Lower leg skin (tissue), 4 donors: ENCODE results near the gene ABCA3. TPM values are rescaled to one million over a fixed set of nuclear protein-coding genes. Genes with fewer than 3 reads are reported as not detected.

Experiments used
- DNase-seq, 2 donors: peaks; one replicate each; pipeline ENCODE4 v3.0.0-alpha.2; 2019; ENCODE audit warnings: low spot score in 2 of 2
- H3K4me3 ChIP-seq: fragments of 200-600 bp; sonication (generic); 2 replicates; pipeline ENCODE4 v1.5.1; 2017; ENCODE audit warnings: mild to moderate bottlenecking, low read depth; ENCODE audit not compliant: poor library complexity, severe bottlenecking
- POLR2A ChIP-seq, 2 donors: fragments of 450-650 bp; IDR thresholded peaks; one replicate each; pipeline ENCODE4 v1.6.1; 2016 to 2017; ENCODE audit warnings: antibody characterized with exemption in 2 of 2, mild to moderate bottlenecking in 1 of 2, moderate library complexity in 1 of 2
- WGBS, 2 donors: methylation state at CpG; one replicate each; pipeline ENCODE4 v1.1.5; 2018; 5-methylcytosine and 5-hydroxymethylcytosine counted together
- intact Hi-C: fragments of 100-400 bp; cut with DNase I; formaldehyde crosslinking; loops from one replicate; pipeline ENCODE4 v1.15.0; 2023; ENCODE audit warnings: low total_unique reads
- total RNA-seq, 4 donors: library from RNA; depleted of rRNA; stranded (reverse); fragments of >200 nt; gene quantifications; one replicate each; pipeline ENCODE4 v1.1.0, GENCODE V29; 2016
- TF ChIP-seq, protein P1 (sequence below), 3 donors: fragments of 450-650 bp; IDR thresholded peaks; one replicate each; pipeline ENCODE4 v1.5.1; 2016; ENCODE audit warnings: antibody characterized with exemption in 3 of 3, mild to moderate bottlenecking in 3 of 3, moderate library complexity in 2 of 3

Gene ABCA3
- total RNA-seq, 4 donors from 2014 or later: 5.4 to 10.3 (median 9.5) TPM

DNA sequence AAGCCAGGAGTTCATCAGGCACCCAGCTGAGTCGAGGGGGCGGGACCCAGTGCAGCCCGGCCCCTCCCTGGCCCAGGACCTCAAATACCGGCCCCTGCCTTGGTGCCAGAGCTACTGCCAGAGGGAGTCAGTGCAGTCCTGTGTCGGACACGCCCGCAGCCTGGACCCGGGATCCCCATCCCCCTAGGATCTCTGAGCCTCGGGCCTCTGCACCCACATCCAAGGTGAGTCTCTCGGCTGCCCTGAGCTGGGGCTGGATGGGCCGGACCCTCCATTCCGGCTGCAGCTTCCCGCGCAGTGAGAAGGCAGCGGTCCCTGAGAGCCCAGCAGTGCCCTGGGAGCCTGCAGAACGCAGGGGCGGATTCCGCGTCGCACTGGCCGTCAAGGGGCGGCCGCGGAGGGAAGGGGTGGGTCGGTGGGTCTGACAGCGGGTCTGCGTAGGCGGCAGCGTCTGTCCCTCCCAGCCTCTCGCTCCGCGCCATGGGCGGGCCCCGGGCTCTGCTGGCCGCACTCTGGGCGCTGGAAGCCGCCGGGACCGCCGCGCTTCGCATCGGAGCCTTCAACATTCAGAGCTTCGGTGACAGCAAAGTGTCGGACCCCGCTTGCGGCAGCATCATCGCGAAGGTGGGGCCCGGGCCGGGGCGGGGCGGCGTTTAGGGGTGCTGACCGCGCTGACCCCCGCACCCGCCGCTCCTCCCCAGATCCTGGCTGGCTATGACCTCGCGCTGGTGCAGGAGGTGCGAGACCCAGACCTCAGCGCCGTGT lies 104.0 kb downstream of the ABCA3 start, which contains the start of gene DNASE1L2:
DNASE1L2 (plus strand) TSS at position 108 of the 765 bp plus-strand sequence; CDS start at position 481, 373 bp downstream.
- no peak for TF ChIP-seq POLR2A (IDR thresholded peaks at IDR 0.05)
- TF ChIP-seq, protein P1, sequence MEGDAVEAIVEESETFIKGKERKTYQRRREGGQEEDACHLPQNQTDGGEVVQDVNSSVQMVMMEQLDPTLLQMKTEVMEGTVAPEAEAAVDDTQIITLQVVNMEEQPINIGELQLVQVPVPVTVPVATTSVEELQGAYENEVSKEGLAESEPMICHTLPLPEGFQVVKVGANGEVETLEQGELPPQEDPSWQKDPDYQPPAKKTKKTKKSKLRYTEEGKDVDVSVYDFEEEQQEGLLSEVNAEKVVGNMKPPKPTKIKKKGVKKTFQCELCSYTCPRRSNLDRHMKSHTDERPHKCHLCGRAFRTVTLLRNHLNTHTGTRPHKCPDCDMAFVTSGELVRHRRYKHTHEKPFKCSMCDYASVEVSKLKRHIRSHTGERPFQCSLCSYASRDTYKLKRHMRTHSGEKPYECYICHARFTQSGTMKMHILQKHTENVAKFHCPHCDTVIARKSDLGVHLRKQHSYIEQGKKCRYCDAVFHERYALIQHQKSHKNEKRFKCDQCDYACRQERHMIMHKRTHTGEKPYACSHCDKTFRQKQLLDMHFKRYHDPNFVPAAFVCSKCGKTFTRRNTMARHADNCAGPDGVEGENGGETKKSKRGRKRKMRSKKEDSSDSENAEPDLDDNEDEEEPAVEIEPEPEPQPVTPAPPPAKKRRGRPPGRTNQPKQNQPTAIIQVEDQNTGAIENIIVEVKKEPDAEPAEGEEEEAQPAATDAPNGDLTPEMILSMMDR (IDR thresholded peaks at IDR 0.05): no peak
- intact Hi-C loops: loop anchor here (10.0 kb wide), 1 partner anchor 268 kb away; no protein-coding TSS in a partner anchor
- no peak for DNase-seq
- H3K4me3 ChIP-seq: no peak within 1 kb of the TSS
- 0 to 1% methylated on average over 15 to 31 of the region's 64 CpGs for WGBS, 2 donors

DNA sequence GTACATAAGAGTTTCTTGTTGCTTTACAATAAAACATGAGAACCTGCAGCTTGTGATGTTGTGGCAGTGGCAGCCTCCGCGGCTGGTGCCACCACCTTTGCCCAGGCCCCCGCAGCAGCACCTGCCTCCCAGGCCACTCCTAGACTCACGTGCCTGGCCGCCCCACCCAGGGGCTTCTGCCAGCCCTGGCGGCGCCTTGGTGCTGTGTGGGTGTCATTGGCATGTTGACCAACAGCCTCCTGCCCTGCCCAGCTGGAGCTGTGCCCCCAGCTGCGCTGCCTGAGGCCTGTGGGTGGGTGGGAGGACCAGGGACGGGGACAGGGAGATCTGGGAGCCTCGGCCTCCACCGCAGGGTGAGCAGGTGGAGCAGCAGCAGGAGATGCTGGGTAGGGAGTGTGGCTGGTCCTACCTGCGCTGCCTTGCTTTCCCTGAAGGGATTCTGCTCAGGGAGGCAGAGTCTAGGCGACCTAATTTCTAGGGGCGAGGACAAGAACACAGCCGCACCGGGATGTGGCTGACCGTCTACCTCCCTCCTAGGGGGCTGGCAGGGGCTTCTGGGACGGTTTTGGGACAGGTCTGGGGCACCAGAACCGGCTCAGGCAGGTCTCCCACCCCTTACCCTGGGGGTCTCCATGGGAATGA lies 104.7 kb downstream of the ABCA3 start:
- WGBS, 2 donors: 41 to 46% methylated on average over 9 to 19 of the region's 19 CpGs
- intact Hi-C loops: loop anchor here (10.0 kb wide), 1 partner anchor 269 kb away; no protein-coding TSS in a partner anchor
- DNase-seq: no peak
- no peak overlapping the region for H3K4me3 ChIP-seq
- TF ChIP-seq, protein P1 (IDR thresholded peaks at IDR 0.05): no peak
- no peak for TF ChIP-seq POLR2A (IDR thresholded peaks at IDR 0.05)

DNA sequence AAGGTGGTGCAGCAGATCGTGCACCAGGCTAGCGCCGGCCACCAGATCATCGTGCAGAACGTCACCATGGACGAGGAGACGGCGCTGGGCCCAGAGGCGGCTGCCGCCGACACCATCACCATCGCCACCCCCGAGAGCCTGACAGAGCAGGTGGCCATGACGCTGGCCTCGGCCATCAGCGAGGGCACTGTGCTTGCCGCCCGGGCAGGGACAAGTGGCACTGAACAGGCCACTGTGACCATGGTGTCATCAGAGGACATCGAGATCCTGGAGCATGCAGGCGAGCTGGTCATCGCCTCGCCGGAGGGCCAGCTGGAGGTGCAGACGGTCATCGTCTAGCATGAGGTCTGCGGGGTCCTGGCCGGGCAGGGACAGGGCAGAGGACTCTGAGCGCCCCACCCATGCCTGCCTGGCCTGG lies 105.3 kb downstream of the ABCA3 start:
- DNase-seq: no peak
- no peak for TF ChIP-seq POLR2A (IDR thresholded peaks at IDR 0.05)
- TF ChIP-seq, protein P1 (IDR thresholded peaks at IDR 0.05): no peak
- 88 to 95% methylated on average over 16 to 26 of the region's 28 CpGs for WGBS, 2 donors
- no peak overlapping the region for H3K4me3 ChIP-seq
- intact Hi-C loops: loop anchor here (10.0 kb wide), 1 partner anchor 270 kb away; no protein-coding TSS in a partner anchor

DNA sequence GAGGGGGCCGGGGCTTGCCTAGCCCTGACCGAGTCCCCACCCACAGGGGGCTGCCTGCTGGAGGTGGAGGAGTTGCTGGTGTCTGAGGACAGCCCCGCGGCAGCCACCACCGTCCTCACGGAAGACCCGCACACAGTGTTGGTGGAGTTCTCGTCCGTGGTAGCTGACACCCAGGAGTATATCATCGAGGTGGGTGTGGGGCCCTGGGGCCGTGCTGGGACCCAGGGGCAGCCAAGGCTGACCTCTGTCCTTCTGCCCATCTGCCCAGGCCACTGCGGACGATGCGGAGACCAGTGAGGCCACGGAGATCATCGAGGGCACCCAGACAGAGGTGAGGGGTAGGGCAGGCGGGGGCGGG lies 105.7 kb downstream of the ABCA3 start:
- intact Hi-C loops: loop anchor here (10.0 kb wide), 1 partner anchor 270 kb away; no protein-coding TSS in a partner anchor
- H3K4me3 ChIP-seq: no peak overlapping the region
- WGBS, 2 donors: 92 to 94% methylated on average over 15 to 18 of the region's 18 CpGs
- DNase-seq: no peak
- no peak for TF ChIP-seq POLR2A (IDR thresholded peaks at IDR 0.05)
- TF ChIP-seq, protein P1 (IDR thresholded peaks at IDR 0.05): no peak

DNA sequence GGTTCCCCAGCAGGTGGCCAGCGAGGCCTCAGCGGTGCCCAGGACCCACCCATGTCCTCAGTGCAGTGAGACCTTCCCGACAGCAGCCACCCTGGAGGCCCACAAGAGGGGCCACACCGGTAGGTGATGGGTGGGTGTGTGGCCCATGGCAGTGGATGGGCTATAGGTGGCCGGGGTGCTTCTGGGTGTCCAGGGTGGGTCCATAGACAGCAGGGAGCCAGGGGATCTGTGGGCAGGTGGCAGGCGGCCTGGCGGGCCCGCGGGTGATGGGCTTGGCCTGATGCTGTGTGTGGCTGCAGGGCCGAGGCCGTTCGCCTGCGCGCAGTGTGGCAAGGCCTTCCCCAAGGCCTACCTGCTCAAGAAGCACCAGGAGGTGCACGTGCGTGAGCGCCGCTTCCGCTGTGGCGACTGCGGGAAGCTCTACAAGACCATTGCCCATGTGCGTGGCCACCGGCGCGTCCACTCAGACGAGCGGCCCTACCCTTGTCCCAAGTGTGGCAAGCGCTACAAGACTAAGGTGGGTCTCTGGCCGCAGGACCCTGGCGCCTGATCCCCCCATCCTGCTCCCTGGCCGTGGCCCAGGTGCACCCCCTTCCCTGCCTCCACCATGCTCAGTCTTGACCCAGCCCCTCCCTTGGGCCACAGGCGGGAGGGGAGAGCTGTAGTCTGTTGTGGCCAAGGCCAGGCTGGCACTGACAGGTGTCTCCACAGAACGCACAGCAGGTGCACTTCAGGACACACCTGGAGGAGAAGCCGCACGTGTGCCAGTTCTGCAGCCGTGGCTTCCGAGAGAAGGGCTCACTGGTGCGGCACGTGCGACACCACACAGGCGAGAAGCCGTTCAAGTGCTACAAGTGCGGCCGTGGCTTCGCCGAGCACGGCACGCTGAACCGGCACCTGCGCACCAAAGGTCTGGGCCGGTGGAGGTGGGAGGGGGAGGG lies 106.4 kb downstream of the ABCA3 start:
- TF ChIP-seq, protein P1 (IDR thresholded peaks at IDR 0.05): no peak
- TF ChIP-seq POLR2A (IDR thresholded peaks at IDR 0.05): no peak
- no peak for DNase-seq
- intact Hi-C loops: loop anchor here (10.0 kb wide), 1 partner anchor 271 kb away; no protein-coding TSS in a partner anchor
- no peak overlapping the region for H3K4me3 ChIP-seq
- WGBS, 2 donors: 95% methylated on average over 30 to 49 of the region's 51 CpGs
